Esophagus muscularis mucosa (tissue), 4 donors: ENCODE data around the gene CHRNA1. TPM values are rescaled to one million over a fixed set of nuclear protein-coding genes. Genes with fewer than 3 reads are reported as not detected.

Experiments used
- DNase-seq: peaks from one replicate; pipeline ENCODE4 v3.0.0-alpha.2; 2017; ENCODE audit errors: extremely low spot score
- H3K27ac ChIP-seq, 4 donors: fragments of 200-600 bp; sonication (generic); replicated peaks in 1 of 4; 1 replicate in 3 of 4; 2 replicates in 1 of 4; pipeline ENCODE4 v1.5.1; 2016 to 2019; ENCODE audit warnings: mild to moderate bottlenecking in 1 of 4
- H3K27me3 ChIP-seq, 4 donors: fragments of 200-600 bp; sonication (generic); one replicate each; pipeline versions ENCODE4 v1.5.1 to v1.6.0; 2016 to 2019
- H3K36me3 ChIP-seq, 4 donors: fragments of 200-600 bp; sonication (generic); one replicate each; pipeline ENCODE4 v1.5.1; 2016 to 2019
- H3K4me1 ChIP-seq, 4 donors: fragments of 200-600 bp; sonication (generic); one replicate each; pipeline ENCODE4 v1.5.1; 2016 to 2019
- H3K4me3 ChIP-seq, 4 donors: fragments of 200-600 bp; sonication (generic); 1 replicate in 2 of 4; 2 replicates in 2 of 4; pipeline ENCODE4 v1.5.1; 2016 to 2019; ENCODE audit warnings: mild to moderate bottlenecking in 4 of 4, moderate library complexity in 1 of 4
- H3K9me3 ChIP-seq, 4 donors: fragments of 200-600 bp; sonication (generic); 1 replicate in 3 of 4; 2 replicates in 1 of 4; pipeline ENCODE4 v1.5.1; 2016 to 2019
- EP300 ChIP-seq: sonication (generic); formaldehyde crosslinking; IDR thresholded peaks from one replicate; pipeline ENCODE4 v1.6.1; 2017; ENCODE audit warnings: antibody characterized with exemption
- POLR2A ChIP-seq: fragments of 450-650 bp; IDR thresholded peaks from one replicate; pipeline ENCODE4 v1.6.1; 2017; ENCODE audit warnings: antibody characterized with exemption, moderate library complexity, mild to moderate bottlenecking, low read depth
- POLR2AphosphoS5 ChIP-seq, 2 donors: sonication (generic); formaldehyde crosslinking; IDR thresholded peaks; one replicate each; pipeline ENCODE4 v1.6.1; 2017; ENCODE audit warnings: antibody characterized with exemption in 2 of 2
- WGBS: methylation state at CpG from one replicate; pipeline ENCODE4 v1.1.5; 2018; 5-methylcytosine and 5-hydroxymethylcytosine counted together
- intact Hi-C: fragments of 100-400 bp; cut with DNase I; formaldehyde crosslinking; loops from one replicate; pipeline ENCODE4 v1.15.1; 2023
- total RNA-seq, 4 donors: library from RNA; depleted of rRNA; stranded (reverse); fragments of >200 nt; gene quantifications; one replicate each; pipeline versions ENCODE4 v1.1.0 to v1.2.1, GENCODE V29; 2016
- TF ChIP-seq, protein P1 (sequence below), 3 experiments: fragments of 200-600 bp in 2 of 3; fragments of 450-650 bp in 1 of 3; sonication (generic) in 2 of 3; IDR thresholded peaks; one replicate each; pipeline ENCODE4 v1.5.1; 2017 to 2019; ENCODE audit warnings: antibody characterized with exemption in 3 of 3, mild to moderate bottlenecking in 2 of 3, moderate library complexity in 1 of 3

CHRNA1 gene
- total RNA-seq = not detected

DNA sequence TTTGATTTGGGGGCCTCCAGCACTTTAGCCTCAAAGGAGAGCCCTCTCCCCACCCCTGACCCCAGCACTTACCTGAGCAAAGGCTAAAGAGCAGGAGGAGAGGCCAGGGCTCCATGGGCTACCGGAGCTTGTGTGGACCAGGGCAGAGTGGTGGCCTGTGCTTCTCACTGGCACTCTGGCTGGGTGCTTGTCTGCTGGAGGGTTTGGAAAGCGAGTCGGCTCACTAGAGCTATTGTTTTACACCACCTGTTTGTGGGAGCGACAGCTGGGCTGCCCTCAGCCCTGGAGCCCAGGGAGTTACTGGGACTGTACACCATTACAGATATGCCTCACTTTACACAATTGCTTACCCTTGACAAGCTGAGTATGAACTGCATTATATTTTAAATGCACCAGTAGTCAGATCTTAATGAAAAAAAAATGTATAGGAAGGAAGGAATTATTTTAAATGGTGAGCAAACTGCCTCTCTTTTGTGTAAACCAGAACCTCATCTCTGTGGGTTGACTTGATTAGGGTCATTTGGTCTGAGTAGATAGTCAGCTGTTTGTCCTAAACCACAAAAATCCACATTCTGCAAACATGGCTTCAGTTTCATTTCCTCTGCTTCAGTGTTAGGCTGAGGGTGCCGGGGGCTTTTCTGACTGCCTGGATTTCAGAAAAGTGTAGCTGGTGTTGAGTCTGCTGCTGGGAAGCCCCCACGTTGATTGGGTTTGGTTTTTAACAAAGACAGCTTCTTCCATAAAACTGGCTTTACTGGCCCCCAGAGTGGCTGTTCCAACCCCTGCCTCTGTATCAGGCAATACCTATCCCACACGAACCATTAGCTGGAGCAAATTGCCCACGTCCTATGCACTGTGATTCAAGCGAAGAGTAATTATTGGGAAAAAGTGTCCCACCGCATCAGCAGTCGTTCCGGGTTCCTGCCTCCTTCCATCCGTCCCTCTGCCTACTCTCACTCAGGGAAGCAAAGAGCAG is at the start of gene CHRNA1:
Gene CHRNA1, minus strand, starts transcription at position 193 of the 976 bp plus-strand sequence. Its CDS starts 78 bp downstream, at position 115.
- TF ChIP-seq POLR2AphosphoS5 (IDR thresholded peaks at IDR 0.05) (no peak), POLR2A (no peak), EP300 (no peak)
- TF ChIP-seq, protein P1, sequence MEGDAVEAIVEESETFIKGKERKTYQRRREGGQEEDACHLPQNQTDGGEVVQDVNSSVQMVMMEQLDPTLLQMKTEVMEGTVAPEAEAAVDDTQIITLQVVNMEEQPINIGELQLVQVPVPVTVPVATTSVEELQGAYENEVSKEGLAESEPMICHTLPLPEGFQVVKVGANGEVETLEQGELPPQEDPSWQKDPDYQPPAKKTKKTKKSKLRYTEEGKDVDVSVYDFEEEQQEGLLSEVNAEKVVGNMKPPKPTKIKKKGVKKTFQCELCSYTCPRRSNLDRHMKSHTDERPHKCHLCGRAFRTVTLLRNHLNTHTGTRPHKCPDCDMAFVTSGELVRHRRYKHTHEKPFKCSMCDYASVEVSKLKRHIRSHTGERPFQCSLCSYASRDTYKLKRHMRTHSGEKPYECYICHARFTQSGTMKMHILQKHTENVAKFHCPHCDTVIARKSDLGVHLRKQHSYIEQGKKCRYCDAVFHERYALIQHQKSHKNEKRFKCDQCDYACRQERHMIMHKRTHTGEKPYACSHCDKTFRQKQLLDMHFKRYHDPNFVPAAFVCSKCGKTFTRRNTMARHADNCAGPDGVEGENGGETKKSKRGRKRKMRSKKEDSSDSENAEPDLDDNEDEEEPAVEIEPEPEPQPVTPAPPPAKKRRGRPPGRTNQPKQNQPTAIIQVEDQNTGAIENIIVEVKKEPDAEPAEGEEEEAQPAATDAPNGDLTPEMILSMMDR (IDR thresholded peaks at IDR 0.05) = no peak
- intact Hi-C loops = no loop called here
- H3K36me3 ChIP-seq = no peaks in the 10 kb centered on the region
- WGBS = 88% methylated on average over 11 of the region's 13 CpGs
- H3K9me3 ChIP-seq = no peaks in the 10 kb centered on the region
- DNase-seq = no peak
- H3K4me3 ChIP-seq = no peak within 1 kb of the TSS
- H3K4me1 ChIP-seq = peaks cover 0 to 7% (median 0%) of the 10 kb centered on the region in 4 donors
- no peak within 1 kb of the TSS for H3K27ac ChIP-seq
- H3K27me3 ChIP-seq = no peaks in the 10 kb centered on the region

DNA sequence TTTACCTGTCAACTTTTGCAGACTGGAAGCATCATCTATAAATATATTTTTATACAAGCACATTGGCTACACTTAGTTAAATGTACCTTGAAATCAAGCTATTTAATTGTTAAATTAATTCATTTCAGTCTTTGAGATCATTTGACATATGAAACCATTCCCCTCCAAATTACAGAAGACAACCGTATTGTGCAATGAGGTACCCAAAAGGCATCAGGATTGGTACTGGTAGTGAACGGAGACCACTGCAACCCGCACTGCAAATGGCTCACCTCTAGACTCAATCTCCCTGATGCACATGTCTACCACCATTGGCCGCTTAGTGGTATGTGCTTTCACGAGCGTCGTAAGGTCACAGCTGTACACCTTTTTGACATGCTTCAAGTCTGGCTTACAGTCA is 47.8 kb upstream of the CHRNA1 start:
- peaks cover 3 to 23% (median 17%) of the 10 kb centered on the region in 4 donors for H3K36me3 ChIP-seq
- WGBS = 99% methylated on average over 7 of the region's 7 CpGs
- intact Hi-C loops = no loop called here
- no peak overlapping the region for H3K4me3 ChIP-seq
- no peak for DNase-seq
- H3K27me3 ChIP-seq = no peaks in the 10 kb centered on the region
- peaks cover 0 to 2% (median under 1%) of the 10 kb centered on the region in 4 donors for H3K4me1 ChIP-seq
- H3K9me3 ChIP-seq = no peaks in the 10 kb centered on the region
- TF ChIP-seq EP300 (no peak), POLR2A (no peak), POLR2AphosphoS5 (IDR thresholded peaks at IDR 0.05) (no peak)
- TF ChIP-seq, protein P1 (IDR thresholded peaks at IDR 0.05) = no peak
- H3K27ac ChIP-seq = no peak overlapping the region

DNA sequence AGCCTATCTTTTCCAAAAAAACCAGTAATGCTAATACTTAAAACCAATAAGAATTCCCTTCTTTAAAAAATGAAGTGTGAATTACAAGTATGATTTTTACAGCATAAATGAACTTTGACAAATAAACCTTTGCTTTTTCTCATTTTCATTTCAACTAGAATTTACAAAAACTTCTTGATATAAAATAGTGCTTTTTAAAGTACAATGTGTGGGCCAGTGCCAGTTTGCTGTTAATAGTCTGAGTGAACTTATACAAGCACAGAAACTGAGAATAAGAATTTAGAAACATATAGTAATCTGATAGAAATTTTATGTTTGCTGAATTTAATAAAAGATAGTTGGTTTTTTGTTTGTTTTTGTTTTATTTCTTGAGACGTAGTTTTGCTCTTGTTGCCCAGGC is 43.7 kb upstream of the CHRNA1 start:
- Histone ChIP-seq H3K27ac (no peak overlapping the region), H3K36me3 (peaks cover 3 to 23% (median 17%) of the 10 kb centered on the region in 4 donors), H3K27me3 (no peaks in the 10 kb centered on the region), H3K9me3 (no peaks in the 10 kb centered on the region), H3K4me1 (peaks cover 0 to 5% (median 2%) of the 10 kb centered on the region in 4 donors), H3K4me3 (no peak overlapping the region)
- no peak for TF ChIP-seq EP300
- TF ChIP-seq, protein P1 (IDR thresholded peaks at IDR 0.05) = no peak
- no peak for TF ChIP-seq POLR2AphosphoS5 (IDR thresholded peaks at IDR 0.05)
- DNase-seq = no peak
- WGBS = 54% methylated on average over 1 of the region's 1 CpG
- intact Hi-C loops = no loop called here

DNA sequence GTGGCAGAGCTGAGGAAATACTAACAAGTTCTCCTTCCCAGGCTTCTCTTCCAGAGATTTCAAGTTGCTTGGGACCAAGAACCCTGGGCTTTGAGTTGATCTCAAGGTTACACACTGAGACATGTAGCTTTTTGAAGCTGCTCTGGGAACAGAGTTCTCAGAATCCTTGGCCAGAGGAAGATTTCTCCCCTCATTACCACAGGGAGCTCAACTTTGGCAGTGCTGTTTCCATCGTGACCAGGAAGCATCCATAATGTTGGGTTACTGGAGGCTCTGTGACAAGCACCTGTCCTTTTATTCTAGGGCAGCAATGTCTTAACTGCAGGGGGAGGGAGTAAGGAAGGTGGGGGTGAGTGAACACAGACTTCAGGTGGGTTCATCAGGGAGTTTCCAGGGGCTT is 41.5 kb upstream of the CHRNA1 start:
- no peak for DNase-seq
- TF ChIP-seq POLR2AphosphoS5 (IDR thresholded peaks at IDR 0.05) (no peak), POLR2A (no peak), EP300 (no peak)
- TF ChIP-seq, protein P1 (IDR thresholded peaks at IDR 0.05) = no peak
- intact Hi-C loops = no loop called here
- Histone ChIP-seq H3K9me3 (no peaks in the 10 kb centered on the region), H3K36me3 (peaks cover under 1 to 17% (median 10%) of the 10 kb centered on the region in 4 donors), H3K4me3 (no peak overlapping the region), H3K4me1 (peaks cover 0 to 6% (median 2%) of the 10 kb centered on the region in 4 donors), H3K27me3 (no peaks in the 10 kb centered on the region), H3K27ac (no peak overlapping the region)
- WGBS = 73% methylated on average over 1 of the region's 1 CpG
